ENCODE measurements around the gene GRIK2.

The GRIK2 gene

GRCh38 chr6:101728956-101729355 is 335.4 kb downstream of the GRIK2 start:
- no peak for DNase-seq

- no peak for DNase-seq
Observed at GRCh38 chr6:101730954-101731353, 337.4 kb downstream of the GRIK2 start.

DNA sequence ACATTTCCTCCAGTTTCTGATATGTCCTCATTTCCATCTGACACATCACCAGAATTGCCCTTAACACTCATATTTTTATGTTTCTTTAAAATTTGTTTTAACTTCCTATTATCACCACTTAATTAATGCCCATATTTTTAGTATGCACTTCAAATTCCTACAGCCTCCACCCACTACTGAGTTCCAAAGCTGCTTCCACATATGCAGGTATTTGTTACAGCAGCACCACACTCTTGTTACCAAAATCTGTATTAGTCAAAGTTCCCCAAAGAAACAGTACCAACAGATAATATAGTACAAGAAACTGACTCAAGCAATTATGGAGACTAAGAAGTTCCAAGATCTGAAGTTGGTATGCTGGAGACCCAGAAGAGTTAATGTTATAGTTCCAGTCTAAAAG is 340.4 kb downstream of the GRIK2 start:
- no peak for DNase-seq

DNA sequence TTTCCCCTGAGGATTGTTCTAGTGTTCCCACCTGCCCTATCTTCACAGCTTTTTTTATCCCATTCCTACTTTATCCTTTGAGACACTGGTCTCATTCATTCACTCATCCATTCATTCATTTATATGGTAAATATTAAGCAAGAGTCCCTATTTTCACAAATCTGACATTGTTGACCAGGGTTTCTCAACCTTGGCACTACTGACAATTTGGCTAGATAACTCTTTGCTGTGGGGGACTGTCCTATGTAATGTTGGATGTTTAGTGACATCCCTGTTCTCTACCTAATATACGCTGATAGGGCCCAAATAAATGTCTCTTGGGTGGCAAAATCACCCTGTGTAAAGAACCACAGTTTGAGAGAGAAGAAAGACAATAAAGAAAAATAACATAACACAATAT is 345.0 kb downstream of the GRIK2 start:
- DNase-seq: no peak

GRCh38 chr6:101740631-101741030 is 347.1 kb downstream of the GRIK2 start:
- DNase-seq: no peak

GRCh38 chr6:101741474-101742171 is 348.1 kb downstream of the GRIK2 start:
- no peak for DNase-seq

DNA sequence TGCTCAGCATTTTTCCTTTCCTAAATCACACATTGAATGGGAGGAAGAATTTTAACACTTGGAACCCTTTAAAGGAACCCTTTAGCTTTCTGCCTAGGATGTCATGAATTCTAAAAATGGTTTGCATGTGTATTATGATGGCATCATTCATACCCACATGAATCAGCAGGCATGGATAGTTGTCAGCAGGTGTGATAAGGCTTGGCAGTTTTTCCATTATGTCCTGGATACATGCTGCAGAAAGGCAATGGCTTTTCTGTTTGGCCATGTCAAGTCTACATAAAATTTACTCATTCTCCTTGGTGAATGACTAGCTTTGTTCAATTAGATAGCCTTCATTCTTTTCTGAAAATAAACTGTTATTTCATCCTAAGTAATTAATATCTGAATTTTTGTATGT is 353.7 kb downstream of the GRIK2 start:
- no peak for DNase-seq

DNA sequence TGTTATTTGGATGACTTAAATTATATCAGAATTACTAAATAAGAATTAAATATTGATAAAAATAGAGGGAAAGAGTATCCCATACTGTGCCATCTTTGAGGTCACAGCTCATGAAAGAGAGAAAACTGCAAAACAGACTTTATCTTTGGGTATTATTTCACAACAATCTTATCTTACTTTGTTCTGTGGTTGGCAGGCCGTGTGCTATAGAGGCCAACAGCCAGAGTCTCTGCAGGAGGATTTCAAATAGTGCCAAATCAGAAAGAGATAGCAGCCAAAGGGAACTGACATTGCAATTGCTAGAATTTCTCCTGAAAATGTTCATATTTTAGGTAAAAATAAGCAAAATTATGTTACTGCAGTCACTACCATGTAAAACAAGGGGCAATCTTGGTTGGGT is 354.2 kb downstream of the GRIK2 start:
- DNase-seq: no peak

GRCh38 chr6:101755931-101756330 is 362.4 kb downstream of the GRIK2 start:
- no peak for DNase-seq

DNA sequence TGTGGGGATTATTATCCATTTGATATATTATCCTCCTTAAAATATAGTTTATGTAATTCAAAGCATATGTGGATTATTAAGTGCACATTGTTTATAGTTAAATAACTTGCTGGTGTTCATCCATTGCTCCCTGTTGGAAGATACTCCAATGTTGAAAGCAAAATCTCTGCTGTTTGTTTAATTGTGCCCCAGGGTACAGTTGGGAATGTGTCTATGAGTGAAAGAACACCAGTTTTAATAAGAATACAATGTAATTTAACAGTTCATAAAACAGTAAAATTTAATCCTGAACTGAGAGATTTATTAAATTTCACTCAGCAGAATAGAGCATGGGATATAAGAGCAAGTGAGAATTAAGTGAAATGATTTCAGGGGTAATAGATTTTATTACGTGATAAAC is 364.9 kb downstream of the GRIK2 start:
- DNase-seq: no peak

GRCh38 chr6:101760843-101761621 is 367.5 kb downstream of the GRIK2 start:
- DNase-seq: no peak

- DNase-seq: no peak
Observed at GRCh38 chr6:101762851-101763250, 369.3 kb downstream of the GRIK2 start.

GRCh38 chr6:101765281-101765680 is 371.8 kb downstream of the GRIK2 start:
- DNase-seq: no peak

DNA sequence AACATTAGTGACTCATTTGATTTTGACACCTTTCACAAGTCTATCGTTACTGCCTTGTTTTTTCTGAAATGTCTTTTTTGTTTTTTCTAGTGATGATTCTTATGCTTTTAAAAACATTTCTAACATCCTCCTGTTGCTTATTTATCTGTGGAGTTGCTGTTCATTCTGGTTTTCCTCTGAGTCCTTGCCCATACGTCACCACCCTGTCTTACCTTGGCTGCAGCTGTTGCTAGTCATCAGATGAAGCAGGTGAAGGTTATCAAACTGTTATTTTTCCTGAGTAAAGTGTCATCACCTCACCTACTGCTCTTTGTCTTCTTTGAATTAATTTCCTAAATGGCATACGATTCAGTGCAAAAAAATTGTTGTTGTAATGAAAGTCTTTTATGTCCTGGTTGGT is 376.6 kb downstream of the GRIK2 start:
- no peak for DNase-seq

DNA sequence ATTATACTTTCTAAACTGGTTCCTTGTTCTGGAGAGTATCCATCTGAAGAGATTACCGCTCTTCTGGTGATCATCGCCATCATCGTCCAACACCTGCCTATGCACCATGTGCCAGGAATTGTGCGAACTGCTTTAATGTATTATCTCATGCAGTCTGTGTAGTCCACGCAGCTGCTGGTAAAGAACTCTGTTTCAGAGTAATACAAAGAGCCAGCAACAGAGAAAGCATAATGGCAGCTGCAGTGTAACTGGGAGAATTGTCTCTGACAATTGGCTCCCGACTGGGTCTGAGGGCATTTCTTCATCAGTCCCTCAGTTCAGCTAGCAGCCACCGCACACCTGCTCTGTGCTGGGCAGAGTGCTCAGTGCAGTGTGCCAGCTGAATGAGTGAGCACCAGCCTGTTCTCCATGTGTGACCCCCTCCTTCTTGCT is 383.4 kb downstream of the GRIK2 start:
- no peak for DNase-seq

GRCh38 chr6:101777646-101778045 is 384.1 kb downstream of the GRIK2 start:
- no peak for DNase-seq

GRCh38 chr6:101779051-101779844 is 385.7 kb downstream of the GRIK2 start:
- no peak for DNase-seq

GRCh38 chr6:101783287-101783686 is 389.8 kb downstream of the GRIK2 start:
- DNase-seq: no peak

- DNase-seq: no peak
Observed at GRCh38 chr6:101784094-101784493, 390.6 kb downstream of the GRIK2 start.

DNA sequence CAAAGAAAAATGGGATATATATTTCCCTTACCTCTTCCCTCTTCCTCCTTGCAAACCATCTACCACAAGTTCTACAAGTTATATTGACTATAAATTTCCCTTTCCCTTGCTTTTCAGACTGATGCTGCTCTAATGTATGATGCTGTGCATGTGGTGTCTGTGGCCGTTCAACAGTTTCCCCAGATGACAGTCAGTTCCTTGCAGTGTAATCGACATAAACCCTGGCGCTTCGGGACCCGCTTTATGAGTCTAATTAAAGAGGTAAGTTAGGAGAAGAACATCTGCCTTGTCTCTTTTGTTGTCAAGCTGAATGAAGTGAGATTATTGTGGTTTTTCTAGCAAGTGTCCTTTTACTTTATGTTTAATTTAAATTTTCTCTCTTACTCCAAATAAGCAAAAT is 406.0 kb downstream of the GRIK2 start:
- DNase-seq: no peak

DNA sequence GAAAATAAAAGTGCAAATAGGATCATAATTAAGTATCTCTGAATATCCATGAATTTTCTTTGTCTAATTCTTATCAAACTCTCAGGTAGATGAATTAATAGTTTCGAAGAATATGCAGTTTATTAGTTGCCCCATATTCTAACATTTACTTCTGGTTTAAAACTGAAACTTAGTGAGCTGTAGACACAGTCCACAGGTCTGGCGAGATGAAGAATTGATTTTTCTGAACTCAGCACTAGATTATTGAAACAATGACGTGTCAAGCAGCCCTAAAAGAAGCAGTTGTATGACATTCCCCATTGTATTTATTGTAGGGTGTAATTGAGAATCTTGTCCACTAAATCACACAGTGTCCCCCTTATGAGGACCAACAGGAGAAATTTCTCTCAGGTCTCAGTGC is 407.1 kb downstream of the GRIK2 start:
- no peak for DNase-seq

- no peak for DNase-seq
Observed at GRCh38 chr6:101803136-101803535, 409.6 kb downstream of the GRIK2 start.

- no peak for DNase-seq
Observed at GRCh38 chr6:101806241-101806640, 412.7 kb downstream of the GRIK2 start.

GRCh38 chr6:101811108-101811507 is 417.6 kb downstream of the GRIK2 start:
- no peak for DNase-seq
